Measurements from ENCODE around the gene RANBP9.

The RANBP9 gene

GRCh38 chr6:13641315-13641714, 70.3 kb downstream of the RANBP9 start:
- no peak for DNase-seq

- DNase-seq = no peak
Observed at GRCh38 chr6:13638626-13639025, 73.0 kb downstream of the RANBP9 start.

- no peak for DNase-seq
Observed at GRCh38 chr6:13638014-13638413, 73.6 kb downstream of the RANBP9 start.

GRCh38 chr6:13635948-13636658, 75.5 kb downstream of the RANBP9 start:
- no peak for DNase-seq

GRCh38 chr6:13633343-13633742, 78.3 kb downstream of the RANBP9 start:
- DNase-seq = no peak

GRCh38 chr6:13630499-13630898, 81.1 kb downstream of the RANBP9 start:
- no peak for DNase-seq

GRCh38 chr6:13629459-13630116, 82.0 kb downstream of the RANBP9 start:
- DNase-seq = no peak

- DNase-seq = no peak
Observed at GRCh38 chr6:13624871-13625288, 86.8 kb downstream of the RANBP9 start.

GRCh38 chr6:13617066-13617465, 94.6 kb downstream of the RANBP9 start:
- DNase-seq = no peak

GRCh38 chr6:13615792-13616120, 95.9 kb downstream of the RANBP9 start:
- no peak for DNase-seq

- DNase-seq = peak; percentile 95
Observed at GRCh38 chr6:13614926-13615791, 96.5 kb downstream of the RANBP9 start, which contains the start of gene NOL7. NOL7 (plus strand) TSS chr6:13615335; CDS start chr6:13615359, 24 bp downstream.

GRCh38 chr6:13614126-13614925, 97.3 kb downstream of the RANBP9 start:
- no peak for DNase-seq

GRCh38 chr6:13613029-13613594, 98.5 kb downstream of the RANBP9 start:
- no peak for DNase-seq

- no peak for DNase-seq
Observed at GRCh38 chr6:13611715-13612114, 99.9 kb downstream of the RANBP9 start.

- DNase-seq = no peak
Observed at GRCh38 chr6:13605634-13606033, 106.0 kb downstream of the RANBP9 start.

- no peak for DNase-seq
Observed at GRCh38 chr6:13604546-13605416, 106.9 kb downstream of the RANBP9 start.

GRCh38 chr6:13604135-13604534, 107.5 kb downstream of the RANBP9 start:
- no peak for DNase-seq

GRCh38 chr6:13600036-13600435, 111.6 kb downstream of the RANBP9 start:
- DNase-seq = no peak

- no peak for DNase-seq
Observed at GRCh38 chr6:13597073-13597472, 114.6 kb downstream of the RANBP9 start.

GRCh38 chr6:13593720-13594119, 117.9 kb downstream of the RANBP9 start:
- DNase-seq = no peak

GRCh38 chr6:13593103-13593502, 118.5 kb downstream of the RANBP9 start:
- no peak for DNase-seq
